Measurements from ENCODE around the gene ZNF385C.
A peak's percentile ranks its signal among the peaks of the same experiment; 100 is the strongest.
"Not testable (repeated sequence)": the region's sequence is repeated elsewhere in the genome, so short reads cannot be mapped to it uniquely, and the experiment has no call there.

Gene ZNF385C

DNA sequence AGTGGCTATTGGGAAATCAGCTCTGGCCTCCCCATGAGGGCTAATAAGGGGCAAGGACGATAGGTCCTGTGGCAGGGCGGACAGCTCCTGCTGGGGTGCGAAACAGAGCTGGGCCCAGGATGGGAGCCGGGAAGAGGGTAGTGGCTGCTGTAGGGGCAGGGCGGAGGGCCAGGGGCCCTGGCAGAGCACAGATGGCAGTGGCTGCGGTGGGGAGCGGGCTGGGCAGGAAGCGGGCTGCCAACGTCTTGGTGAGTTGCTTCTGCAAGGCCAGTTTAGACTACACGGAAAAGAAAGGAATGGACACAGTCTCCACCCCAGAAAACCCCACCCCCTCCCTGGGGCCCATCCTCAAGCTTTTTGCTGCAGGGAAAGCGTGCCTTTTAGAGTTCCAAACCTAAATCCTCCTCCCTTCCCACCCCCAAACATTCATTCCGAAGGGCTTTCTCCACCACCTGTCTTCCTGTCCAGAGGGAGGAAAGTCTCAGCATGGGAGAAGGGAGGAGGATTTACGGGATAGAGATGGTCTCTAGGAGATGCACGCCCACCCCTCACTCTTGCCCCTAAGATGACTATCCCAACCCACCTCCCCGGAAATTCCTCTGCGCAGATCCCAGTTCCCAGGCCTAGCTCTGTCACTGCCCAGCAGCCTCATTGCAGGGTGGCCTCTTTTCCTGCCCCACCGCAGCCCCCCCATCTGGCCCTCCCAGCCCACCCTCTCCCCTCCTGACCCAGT lies 71.2 kb downstream of the ZNF385C start:
- DNase-seq, result no peak

DNA sequence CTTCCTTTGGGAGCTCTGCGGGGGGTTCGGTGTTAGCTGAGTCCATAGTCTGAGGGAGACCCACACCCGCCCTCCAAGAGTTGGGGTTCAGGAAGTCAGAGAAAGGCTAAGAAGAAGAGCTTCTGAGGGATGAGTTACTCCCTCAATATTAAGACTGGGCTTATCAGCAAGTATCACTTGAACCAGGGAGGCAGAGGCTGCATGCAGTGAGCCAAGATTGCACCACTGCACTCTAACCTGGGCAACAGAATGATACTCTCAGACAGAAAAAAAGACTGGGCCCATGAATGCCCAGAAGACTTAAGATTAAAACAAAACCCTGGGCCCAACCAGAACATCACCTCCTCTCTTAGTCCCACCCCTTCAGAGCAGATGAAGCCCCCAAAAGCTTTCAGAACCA lies 72.3 kb downstream of the ZNF385C start:
- no peak for DNase-seq

DNA sequence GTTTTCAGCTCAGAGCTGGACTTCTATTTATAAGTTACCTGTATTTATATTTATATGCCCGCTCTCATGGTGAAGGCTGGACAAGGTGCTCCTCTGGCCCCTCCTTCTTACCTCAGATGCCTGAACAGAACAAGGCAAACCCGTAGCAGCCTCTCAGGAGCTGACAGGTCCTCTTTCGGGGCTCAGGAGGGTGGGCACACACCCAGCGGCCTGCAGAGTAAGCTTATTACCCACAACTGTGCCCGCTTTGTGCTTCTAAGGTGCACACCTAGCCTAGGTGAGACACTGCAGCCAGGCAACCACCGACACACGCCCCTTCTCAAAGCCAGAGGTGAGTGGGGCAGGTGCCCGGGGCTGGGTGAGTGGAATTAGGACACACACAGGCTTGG lies 73.1 kb downstream of the ZNF385C start:
- DNase-seq, result no peak

DNA sequence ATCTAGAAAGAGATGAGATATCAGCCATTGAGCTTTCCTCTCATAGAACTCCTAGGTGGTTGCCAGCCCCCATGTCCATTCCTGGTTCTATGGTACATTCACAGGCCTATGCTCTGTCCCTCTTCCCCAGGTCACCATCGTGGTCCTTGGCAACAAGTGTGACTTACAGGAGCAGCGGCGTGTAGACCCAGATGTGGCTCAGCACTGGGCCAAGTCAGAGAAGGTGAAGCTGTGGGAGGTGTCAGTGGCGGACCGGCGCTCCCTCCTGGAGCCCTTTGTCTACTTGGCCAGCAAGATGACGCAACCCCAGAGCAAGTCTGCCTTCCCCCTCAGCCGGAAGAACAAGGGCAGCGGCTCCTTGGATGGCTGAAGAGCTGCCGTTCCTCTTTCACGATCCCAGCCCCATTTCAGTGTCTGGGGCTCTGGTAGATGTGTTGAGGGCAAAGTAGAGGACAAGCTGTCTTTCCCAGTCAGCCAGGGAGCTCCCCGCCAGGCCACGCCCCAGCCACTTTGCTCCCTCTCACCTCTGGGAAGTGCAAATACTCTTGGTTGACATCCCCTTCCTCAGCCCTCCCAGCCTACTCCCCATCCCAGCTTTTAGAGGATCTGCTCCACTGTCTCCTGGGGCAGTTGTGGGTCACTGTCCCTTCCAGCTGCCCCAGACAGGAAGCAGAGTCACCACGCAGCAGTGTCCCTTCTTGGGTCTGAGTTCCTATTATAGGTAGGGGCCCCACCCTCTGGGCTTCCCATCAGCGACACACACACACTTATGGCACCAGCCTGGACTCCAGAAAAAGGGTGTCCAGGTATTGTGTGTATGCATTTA lies 74.5 kb downstream of the ZNF385C start:
- DNase-seq, result peak in 5 of 58 donors; percentile 1 to 13 (median 12)

DNA sequence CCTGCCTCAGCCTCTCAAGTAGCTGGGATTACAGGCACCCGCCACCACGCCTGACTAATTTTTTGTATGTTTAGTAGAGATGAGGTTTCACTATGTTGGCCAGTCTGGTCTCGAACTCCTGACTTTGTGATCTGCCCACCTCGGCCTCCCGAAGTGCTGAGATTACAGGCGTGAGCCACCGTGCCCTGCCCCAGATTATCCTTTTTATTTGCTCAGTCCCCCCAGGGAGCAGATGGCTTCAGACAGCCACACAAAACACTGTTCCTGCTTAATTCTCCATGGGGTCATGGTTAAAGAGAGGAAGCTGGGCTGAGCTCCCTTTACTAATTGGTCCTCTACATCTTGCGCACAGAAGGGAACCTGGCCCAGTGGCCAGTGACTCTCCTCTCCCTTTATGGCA lies 77.4 kb downstream of the ZNF385C start:
- DNase-seq, result not testable (repeated sequence)

DNA sequence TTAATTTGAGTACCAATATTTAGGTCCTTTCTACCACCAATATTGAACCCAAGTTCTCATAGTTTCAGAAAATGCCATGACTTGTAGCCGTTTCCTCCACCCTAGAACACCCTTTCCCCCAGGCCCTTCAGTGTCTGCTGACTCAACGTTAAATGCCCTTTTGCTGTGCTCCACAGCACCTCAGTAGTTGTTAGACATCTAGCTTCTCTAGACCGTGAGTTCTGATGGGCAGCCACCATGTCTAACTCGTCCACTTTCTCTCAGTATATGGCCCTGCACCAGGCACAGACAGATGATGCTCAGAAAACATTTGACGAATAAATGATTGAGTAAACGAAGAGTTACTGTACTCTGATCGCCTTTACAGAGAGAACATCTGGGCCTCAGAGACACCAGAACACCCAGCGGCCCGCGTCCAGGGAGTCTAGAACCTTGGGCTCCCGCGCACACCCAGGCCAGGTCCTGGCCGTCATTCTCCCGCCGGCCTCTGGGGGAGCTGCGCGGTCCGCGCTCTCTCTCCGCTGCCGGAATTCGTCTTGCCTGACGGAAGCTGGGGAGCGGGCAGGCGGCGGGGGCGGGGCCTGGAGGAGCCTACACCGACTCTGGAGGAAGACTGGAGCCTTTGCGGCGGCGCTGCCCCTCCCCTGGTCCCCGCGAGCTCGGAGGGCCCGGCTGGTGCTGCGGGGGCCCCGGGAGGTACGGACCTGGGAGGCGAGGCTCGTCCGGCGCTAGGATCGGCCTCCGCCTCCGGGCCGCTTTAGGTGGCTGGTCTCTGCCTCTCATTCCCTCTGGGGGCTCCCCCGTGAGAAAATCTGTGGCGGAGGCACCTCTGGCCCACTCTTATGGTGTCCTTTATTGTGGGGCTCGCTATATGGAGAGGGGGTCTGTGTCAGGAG lies 78.5 kb downstream of the ZNF385C start, which contains the start of gene NKIRAS2:
NKIRAS2 (plus strand) TSS at position 582 of the 896 bp plus-strand sequence. CDS start 1,488 bp downstream, outside the sequence.
- peak; percentile 29 to 94 (median 87) for DNase-seq

DNA sequence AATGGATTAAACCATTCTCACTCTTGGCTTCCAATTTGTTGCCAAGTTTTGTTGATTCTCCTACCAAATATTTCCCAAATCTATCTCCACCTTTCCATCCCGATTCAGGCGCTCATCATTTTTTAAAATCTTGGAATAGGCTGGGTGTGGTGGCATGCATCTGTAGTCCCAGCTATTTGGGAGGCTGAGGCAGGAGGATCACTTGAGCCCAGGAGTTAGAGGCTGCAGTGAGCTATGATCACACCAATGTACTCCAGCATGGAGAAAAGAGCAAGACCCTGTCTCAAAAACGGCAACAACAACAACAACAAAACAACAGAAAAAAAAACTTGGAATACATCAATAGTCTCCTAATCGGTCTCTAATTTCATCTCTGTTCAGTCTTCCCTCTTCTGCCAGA lies 79.3 kb downstream of the ZNF385C start:
- no peak for DNase-seq

DNA sequence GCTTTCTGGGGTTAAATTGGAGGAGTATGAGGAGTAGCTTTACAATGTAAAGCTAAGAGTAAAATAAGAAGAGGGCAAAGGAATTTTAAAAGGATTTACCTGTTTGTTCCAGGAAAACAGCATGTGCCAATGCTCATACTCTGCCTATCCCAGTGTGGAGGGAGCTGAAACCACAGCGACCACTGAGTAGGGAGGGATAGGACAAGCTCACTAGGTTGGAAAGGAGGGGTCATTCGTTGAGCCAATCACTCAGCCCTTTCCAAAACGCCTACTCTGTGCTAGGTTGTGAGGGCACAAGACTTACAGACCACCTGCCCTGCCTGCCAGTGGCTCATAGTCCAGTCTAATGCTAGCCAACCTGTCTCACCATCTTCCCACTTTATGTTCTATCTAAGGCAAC lies 79.9 kb downstream of the ZNF385C start:
- DNase-seq, result no peak

DNA sequence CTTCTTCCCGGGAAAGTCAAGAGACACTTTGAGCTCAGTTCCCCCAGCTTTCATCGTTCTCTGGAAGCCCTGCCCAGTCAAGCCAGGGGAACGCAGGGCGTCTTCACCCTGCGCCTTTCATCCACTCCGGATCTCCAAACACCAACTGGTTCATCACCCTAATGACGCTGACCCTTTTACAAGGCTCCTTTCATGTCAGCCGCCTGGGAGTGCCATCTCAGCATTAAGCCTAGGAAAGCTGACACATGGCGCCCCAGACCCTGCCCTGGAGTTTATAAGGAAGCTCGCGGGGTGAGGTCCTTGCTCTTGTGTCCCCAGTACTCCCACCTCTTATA lies 80.4 kb downstream of the ZNF385C start:
- no peak for DNase-seq

DNA sequence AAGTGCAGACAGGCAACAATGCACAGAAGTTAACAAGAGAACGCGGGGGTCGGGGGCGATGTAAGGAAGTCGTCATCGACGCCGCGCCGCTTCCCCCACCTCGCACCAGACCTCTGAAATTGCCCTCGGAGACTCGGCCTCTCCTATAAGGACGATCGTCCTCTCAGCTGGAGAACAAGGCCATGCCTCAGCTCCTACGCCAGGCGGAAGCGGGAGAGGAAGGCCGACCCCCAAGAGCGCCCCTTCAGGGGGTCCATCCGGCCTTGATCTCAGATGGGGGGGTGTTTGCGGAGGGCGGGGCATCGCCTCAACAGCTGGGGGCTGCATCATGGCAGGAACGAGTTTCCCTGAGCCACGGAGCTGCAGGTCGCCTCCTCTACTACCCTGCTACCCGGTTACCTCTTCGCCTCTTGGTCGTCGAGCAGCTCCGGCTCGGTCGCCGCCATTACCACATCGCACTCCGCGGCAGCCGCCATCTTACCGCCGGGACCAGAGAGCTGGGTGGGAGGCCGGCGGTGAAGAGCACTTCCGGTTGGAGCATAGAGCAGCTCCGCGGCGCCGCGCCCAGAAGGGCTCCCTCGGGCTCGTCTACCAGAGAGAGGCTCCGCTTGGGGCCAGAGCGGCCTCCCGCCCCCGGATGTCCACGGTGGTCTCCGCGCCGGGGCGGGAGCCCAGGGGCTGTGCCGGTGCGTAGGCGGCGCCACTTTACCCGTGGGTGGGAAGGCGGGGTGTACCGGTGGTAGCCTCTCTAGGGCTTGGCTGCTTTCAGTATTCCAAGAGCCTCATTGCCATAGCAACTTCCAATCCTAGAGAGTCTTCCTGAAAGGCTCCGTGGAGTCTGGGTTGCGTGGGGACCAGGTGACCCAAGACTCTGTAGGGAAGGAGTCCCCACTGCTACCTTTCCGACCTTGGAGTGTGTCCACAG lies 81.1 kb downstream of the ZNF385C start, which contains the start of gene DNAJC7:
DNAJC7 (minus strand) TSS at position 499 of the 925 bp plus-strand sequence; CDS start at position 476, 23 bp downstream.
- DNase-seq, result peak; percentile 69 to 98 (median 89)

DNA sequence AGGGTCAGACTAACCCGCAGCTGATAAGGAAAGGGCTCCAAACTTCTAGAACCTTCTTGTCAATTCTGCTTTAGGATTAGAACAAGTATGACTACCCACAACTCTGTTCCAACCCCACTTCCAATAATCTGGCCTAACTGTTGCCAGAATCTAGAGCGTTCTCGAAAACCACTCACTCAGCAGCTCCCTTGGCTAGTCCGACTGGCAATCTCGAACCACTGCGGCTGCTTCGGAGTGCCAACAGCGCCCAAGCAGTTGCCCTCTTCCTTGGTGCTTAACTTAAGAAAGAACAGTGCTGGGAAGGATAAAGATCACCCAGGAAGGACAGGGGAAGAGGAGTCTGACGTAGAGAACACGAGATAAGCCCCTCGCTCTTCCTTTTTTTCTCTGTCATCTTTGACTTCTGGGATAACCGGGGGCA lies 81.9 kb downstream of the ZNF385C start:
- DNase-seq, result peak in 13 of 58 donors; percentile 7 to 49 (median 26)

DNA sequence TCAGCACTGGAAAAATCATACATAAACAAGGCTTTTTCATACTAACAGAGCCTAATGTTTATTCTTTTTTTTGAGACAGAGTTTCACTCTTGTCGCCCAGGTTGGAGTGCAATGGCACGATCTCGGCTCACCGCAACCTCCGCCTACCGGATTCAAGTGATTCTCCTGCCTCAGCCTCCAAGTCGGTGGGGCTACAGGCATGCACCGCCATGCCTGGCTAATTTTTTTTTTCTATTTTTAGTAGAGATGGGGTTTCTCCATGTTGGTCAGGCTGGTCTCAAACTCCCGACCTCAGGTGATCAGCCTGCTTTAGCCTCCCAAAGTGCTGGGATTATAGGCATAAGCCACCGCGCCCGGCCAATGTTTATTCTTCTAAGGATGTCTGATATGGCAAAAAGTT lies 84.5 kb downstream of the ZNF385C start:
- not testable (repeated sequence) for DNase-seq

DNA sequence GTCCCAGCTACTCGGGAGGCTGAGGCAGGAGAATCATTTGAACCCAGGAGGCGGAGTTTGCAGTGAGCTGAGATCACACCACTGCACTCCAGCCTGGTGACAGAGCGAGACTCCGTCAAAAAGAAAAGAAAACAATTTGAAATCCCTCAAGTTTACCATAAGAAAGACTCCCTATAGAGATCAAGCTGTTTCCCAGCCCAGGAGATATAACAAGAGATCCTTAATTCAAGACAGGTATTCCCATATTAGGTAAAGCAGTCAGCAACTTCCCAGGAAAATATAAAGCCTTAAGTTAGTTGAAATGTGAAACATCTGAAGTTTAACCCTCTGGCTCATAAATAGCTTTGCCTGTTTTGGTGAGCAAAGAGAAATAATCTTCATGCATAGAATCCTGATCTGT lies 85.9 kb downstream of the ZNF385C start:
- not testable (repeated sequence) for DNase-seq

DNA sequence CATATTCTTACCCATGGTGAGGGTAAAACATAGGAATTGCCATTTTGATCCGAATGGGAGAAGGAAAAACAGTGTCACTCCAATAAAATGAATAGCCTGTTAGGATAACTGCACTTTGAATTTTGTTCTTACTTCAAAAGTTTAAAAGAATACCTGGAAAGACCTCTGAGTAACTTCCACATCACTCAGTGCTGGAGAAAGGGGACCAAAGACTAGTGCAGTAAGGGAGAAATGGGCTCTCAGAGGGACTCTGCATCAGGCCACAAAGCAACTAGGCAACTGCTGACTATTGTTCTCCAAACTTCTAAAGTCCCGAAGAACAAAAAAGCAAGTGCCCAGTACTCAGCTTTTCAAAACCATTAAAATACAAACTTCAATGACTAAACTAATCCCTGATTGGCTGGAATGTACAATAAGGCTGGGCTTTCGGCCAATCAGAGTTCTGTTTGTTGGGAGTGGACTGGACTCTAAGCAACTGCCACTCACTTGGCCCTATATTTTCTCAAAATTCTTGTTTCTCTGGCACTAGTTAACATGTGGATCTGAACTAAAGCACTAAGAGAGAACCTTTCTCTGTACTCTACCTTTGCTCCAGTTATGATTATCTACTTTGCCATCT lies 87.3 kb downstream of the ZNF385C start:
- peak in 1 of 58 donors; percentile 27 for DNase-seq

DNA sequence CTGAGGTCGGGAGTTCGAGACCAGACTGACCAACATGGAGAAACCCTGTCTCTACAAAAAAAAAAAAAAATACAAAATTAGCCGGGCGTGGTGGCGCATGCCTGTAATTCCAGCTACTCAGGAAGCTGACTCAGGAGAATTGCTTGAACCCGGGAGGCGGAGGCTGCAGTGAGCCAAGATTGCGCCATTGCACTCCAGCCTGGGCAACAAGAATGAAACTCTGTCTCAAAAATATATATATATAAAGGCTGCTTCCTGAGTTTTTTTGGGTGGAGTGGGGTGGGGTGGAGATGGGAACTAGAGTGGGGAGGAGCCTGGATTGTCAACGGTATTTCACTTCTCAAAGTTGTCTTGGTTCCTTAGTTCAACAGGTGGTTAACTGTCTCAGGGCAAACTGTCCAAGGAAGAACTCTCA lies 88.0 kb downstream of the ZNF385C start:
- not testable (repeated sequence) for DNase-seq

DNA sequence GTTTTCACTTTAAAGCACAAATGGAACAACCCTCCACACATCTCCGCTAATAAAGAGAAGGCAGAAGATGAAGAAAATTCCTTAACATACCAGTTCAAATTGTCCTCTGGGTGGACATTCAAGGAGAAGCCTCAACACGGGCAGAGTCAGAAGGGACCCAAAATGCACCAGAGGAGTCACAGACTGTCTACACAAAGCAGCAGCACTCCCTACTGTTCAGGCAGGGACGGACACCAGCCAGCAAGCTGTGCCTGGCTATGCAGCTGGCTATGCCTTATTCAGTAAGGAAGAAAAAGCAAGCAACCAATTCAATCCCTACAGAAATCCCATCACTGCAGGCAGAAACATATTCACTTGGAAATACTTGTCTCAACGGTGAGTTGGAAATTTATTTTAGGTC lies 89.1 kb downstream of the ZNF385C start:
- peak in 47 of 58 donors; percentile 2 to 85 (median 43) for DNase-seq

DNA sequence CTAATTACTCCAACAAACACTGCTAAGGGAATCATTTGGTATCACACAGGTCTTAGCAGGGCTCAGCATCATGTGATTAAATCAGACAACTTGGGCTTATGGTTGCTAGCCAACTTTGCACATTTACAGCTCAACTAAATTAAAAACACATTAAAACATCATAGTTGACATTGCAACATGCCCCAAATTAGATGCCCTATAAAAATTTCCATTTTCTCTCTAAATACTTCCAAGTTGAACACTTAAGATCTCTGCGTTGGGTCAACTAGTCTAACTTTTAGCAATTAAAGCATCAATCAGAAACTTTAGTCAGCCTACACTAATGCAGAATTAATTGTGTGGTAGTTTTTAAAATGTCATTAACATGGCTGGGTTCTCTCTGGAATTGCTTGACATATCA lies 93.1 kb downstream of the ZNF385C start:
- DNase-seq, result no peak

DNA sequence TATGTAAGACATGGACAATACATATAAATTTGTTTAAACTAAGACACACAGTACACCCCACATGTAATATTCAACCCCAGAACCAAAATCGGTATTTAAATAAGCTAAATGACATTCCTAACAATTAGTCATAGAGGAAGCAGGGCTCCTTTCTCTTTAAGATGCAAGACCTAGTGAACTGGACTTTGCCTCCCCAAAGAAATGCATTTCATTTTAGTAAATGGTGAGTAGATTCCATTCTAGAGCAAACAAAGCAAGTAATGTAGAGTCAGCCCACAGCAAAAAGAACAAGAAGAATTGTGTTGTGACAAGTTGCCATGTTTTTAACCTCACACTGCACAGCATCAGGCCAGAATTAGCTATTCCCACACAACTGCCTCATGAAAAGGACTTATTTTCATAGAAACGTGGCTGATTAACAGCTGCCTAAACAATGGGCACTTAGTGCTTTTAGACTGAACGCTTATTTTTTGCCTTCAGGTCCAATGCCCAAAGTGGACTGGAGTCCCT lies 95.4 kb downstream of the ZNF385C start:
- DNase-seq, result peak in 5 of 58 donors; percentile 24 to 63 (median 36)

DNA sequence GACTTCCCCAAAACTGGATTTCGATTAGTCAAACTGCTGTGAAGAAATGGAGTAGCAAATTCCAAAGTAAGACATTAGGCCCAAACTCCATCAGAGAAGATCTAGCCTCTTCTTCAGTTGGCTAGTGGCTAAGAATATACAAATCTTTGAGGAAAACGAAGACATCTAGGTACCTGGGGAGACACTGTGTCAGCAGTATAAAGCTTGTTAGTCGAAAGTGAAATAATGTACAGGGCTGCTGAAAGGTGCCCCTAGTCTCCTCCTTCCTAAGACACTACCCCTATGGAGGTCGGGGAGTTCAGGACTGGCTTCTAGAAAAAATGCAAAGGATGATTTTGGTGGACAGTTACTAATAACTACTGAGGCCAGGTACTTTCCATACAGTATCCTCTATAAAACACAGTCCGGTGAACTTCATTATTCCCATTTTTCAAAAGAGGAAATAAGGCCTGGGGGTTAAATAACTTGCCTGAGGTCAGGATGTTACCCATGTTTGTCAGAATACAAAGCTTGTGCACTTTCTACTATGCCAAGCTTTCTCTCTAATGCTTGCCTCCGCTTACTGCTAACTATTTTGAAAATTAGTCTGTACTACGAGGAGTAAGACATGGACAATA lies 96.0 kb downstream of the ZNF385C start:
- DNase-seq, result no peak
